Epithelial cell of proximal tubule (primary cell): ENCODE measurements around the gene CIT. TPM values are rescaled to one million over a fixed set of nuclear protein-coding genes. Genes with fewer than 3 reads are reported as not detected.
A peak's percentile ranks its signal among the peaks of the same experiment; 100 is the strongest.
"Not testable (repeated sequence)": the region's sequence is repeated elsewhere in the genome, so short reads cannot be mapped to it uniquely, and the experiment has no call there.

Experiments used
- DNase-seq: peaks from one replicate; pipeline ENCODE4 v3.0.0-alpha.2; 2011; ENCODE audit warnings: low read depth
- H3K4me3 ChIP-seq: 2 replicates; pipeline ENCODE4 v1.5.1; 2011; ENCODE audit warnings: low read depth, mild to moderate bottlenecking, low read length
- total RNA-seq: library from RNA; depleted of rRNA; stranded (reverse); fragments of >200 nt; gene quantifications from 2 replicates; pipeline ENCODE4 v1.2.3, GENCODE V29; 2015
- TF ChIP-seq, protein P1 (sequence below): conservative IDR thresholded peaks from 2 replicates; pipeline ENCODE4 v1.5.1; 2012; ENCODE audit warnings: low read depth, mild to moderate bottlenecking, low read length

The CIT gene
- total RNA-seq, 1 donor from 2014 or later: 26.5 TPM

DNA sequence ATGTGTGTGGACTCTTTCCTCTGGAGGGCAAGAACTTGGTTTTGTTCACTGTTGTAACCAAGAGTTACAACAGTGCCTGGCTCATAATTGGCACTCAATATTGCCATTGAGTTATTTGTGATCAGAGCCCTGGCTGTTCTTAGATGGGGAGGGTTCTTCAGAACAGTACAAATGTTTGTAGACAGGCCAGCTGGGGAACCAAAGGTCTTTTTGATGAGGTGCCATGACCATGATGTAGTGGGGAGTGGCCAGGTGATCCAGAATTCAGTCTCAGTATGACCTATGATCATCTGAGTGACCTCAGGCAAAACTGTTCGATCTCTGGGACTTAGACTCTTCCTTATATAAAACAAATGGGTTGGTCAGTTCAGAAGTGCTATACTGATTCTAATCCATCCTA, 212.5 kb downstream of the CIT start:
- TF ChIP-seq, protein P1, sequence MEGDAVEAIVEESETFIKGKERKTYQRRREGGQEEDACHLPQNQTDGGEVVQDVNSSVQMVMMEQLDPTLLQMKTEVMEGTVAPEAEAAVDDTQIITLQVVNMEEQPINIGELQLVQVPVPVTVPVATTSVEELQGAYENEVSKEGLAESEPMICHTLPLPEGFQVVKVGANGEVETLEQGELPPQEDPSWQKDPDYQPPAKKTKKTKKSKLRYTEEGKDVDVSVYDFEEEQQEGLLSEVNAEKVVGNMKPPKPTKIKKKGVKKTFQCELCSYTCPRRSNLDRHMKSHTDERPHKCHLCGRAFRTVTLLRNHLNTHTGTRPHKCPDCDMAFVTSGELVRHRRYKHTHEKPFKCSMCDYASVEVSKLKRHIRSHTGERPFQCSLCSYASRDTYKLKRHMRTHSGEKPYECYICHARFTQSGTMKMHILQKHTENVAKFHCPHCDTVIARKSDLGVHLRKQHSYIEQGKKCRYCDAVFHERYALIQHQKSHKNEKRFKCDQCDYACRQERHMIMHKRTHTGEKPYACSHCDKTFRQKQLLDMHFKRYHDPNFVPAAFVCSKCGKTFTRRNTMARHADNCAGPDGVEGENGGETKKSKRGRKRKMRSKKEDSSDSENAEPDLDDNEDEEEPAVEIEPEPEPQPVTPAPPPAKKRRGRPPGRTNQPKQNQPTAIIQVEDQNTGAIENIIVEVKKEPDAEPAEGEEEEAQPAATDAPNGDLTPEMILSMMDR: no peak
- no peak overlapping the region for H3K4me3 ChIP-seq
- no peak for DNase-seq

DNA sequence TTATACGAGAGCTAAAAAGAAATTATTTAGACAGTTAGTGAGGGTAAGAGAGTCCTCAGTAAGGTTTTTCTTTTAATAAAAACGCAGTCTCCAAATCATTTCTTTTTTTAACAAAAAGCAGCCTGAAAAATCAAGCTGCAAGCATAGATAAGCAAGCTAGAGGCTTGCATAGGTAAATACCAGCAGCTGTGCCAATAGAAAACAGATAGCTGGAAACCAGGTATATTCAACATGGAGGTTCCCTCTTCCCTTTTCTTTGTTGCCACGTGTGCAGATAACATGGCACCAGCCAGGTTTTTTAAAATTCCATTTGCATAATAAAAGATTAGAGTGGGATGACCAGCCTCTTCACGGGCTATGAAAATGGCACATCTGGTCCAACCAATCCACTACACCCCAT, 215.2 kb downstream of the CIT start:
- TF ChIP-seq, protein P1: no peak
- DNase-seq: no peak
- no peak overlapping the region for H3K4me3 ChIP-seq

DNA sequence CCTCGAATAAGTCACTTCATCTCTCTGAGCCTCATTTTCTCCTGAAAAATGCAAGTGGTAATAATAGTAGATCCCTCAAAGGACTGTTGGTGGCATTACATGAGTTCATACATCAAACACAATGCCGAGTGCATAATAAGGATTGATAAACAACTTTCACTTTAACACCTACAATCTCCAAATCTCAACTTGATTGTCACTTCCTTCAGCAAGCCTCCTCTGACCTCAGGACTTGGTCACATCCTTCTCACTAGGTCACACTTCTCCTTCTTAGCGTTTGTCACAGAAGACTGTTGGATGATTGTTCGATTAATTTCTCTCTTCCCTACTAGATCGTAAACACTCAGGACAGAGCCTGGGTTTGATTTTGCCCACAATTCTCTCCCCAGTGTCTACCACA, 217.0 kb downstream of the CIT start:
- DNase-seq: no peak
- H3K4me3 ChIP-seq: no peak overlapping the region
- TF ChIP-seq, protein P1: no peak

DNA sequence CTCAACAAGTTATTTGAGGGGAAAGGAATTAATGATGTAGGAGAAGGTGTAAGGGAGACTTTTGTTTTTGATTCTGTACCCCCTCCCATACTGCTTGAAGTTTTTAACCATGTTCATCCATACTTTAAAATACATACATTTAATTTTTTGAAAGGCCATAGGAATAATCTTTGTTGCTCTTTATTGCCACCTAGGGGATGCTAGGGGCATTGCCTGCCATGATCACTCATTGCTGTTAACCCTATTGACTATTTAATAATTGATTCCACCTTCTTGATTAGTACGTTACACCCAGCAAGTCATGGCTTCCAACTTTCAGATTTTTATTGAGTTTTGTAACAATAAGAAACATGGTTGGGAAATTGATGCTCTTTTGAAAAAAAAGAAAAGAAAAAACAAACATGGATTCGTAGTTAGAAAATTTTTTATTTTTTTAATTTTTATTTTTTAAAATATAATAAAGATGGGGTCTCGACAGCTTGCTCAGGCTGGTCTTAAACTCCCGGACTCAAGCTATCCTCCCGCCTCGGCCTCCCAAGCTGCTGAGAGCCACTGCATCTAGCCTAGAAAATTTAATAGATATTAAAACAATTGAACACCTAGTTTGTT, 217.7 kb downstream of the CIT start:
- no peak for DNase-seq
- TF ChIP-seq, protein P1: peak; percentile 88
- H3K4me3 ChIP-seq: no peak overlapping the region

DNA sequence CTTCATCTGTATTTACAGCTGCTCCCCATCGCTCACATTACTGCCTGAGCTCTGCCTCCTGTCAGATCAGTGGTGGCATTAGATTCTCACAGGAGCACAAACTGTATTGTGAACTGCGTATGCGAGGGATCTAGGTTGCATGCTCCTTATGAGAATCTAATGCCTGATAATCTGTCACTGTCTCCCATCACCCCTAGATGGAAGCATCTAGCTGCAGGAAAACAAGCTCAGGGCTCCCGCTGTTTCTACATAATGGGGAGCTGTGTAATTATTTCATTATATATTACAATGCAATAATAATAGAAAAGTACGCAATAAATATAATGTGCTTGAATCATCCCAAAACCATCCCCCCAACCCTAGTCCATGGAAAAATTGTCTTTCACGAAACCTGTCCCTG, 219.0 kb downstream of the CIT start:
- not testable (repeated sequence) for DNase-seq, H3K4me3 ChIP-seq
- TF ChIP-seq, protein P1: peak; percentile 39

DNA sequence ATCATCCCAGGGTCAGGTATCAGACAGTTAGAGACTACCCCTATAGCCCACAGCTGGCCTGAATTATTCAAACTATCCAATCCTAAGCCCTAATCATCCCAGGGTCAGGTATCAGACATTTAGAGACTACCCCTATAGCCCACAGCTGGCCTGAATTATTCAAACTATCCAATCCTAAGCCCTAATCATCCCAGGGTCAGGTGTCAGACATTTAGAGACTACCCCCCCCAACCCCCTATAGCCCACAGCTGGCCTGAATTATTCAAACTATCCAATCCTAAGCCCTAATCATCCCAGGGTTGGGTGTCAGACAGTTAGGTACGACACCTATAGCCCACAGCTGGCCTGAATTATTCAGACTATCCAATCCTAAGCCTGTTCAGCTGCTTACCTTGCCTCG, 220.1 kb downstream of the CIT start:
- DNase-seq, H3K4me3 ChIP-seq: not testable (repeated sequence)

DNA sequence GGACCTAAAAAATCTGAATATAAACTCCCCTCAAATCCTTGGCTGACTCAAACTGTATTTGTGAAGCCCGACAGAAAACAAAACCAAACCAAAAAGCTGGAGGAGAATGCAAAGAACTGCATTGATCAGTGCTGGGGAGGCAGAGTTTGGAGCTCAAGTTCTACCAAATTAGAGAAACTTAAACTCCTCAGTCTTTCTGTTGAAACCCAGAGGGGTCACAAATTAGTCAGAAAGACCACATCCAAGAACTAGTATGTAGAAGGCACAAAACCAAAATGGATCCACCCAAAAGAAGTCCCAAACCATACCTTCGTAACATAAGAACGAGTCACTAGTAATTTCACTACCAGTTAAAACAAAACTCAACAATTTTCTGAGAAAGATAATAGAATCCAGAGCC, 224.5 kb downstream of the CIT start:
- H3K4me3 ChIP-seq: no peak overlapping the region
- TF ChIP-seq, protein P1: no peak
- DNase-seq: no peak
